Mesendoderm (in vitro differentiated cells): ENCODE data around the gene SOD2.

Experiments
- DNase-seq: peaks from one replicate; pipeline ENCODE4 v3.0.0; 2013
- H2AK5ac ChIP-seq: 2 replicates; pipeline ENCODE4 v1.6.1; 2013; ENCODE audit warnings: low read length, inconsistent platforms
- H2BK120ac ChIP-seq: 2 replicates; pipeline ENCODE4 v1.6.1; 2013; ENCODE audit warnings: low read depth, mild to moderate bottlenecking, low read length, moderate library complexity, mixed read lengths
- H2BK15ac ChIP-seq: replicated peaks from 2 replicates; pipeline ENCODE4 v1.6.1; 2013; ENCODE audit warnings: low read depth, mild to moderate bottlenecking, moderate library complexity
- H2BK5ac ChIP-seq: 2 replicates; pipeline ENCODE4 v1.6.1; 2013; ENCODE audit warnings: low read length, inconsistent platforms
- H3K18ac ChIP-seq: 2 replicates; pipeline ENCODE4 v1.6.1; 2013; ENCODE audit warnings: mild to moderate bottlenecking, low read length, mixed read lengths
- H3K23ac ChIP-seq: one replicate; pipeline ENCODE4 v1.6.1; 2013; ENCODE audit warnings: low read length
- H3K27ac ChIP-seq: 2 replicates; pipeline ENCODE4 v1.5.1; 2013; ENCODE audit warnings: low read depth, mild to moderate bottlenecking, inconsistent platforms, low read length, moderate library complexity
- H3K27me3 ChIP-seq: 2 replicates; pipeline ENCODE4 v1.6.1; 2013; ENCODE audit warnings: low read length, control low read depth, mild to moderate bottlenecking, inconsistent platforms; ENCODE audit not compliant: insufficient read depth, poor library complexity
- H3K36me3 ChIP-seq: 2 replicates; pipeline ENCODE4 v1.6.1; 2013; ENCODE audit warnings: low read length, inconsistent platforms; ENCODE audit not compliant: control insufficient read depth, insufficient read depth
- H3K4ac ChIP-seq: one replicate; pipeline ENCODE4 v1.6.1; 2013; ENCODE audit warnings: low read depth, mild to moderate bottlenecking, low read length, moderate library complexity
- H3K4me1 ChIP-seq: 2 replicates; pipeline ENCODE4 v1.6.1; 2013; ENCODE audit warnings: low read depth, low read length, inconsistent platforms; ENCODE audit not compliant: control insufficient read depth
- H3K4me2 ChIP-seq: 2 replicates; pipeline ENCODE4 v1.6.1; 2013; ENCODE audit warnings: low read length
- H3K4me3 ChIP-seq: 2 replicates; pipeline ENCODE4 v1.5.1; 2013; ENCODE audit warnings: mild to moderate bottlenecking, low read length
- H3K56ac ChIP-seq: one replicate; pipeline ENCODE4 v1.6.1; 2013; ENCODE audit warnings: low read length
- H3K79me1 ChIP-seq: 2 replicates; pipeline ENCODE4 v1.6.1; 2013; ENCODE audit warnings: low read length, inconsistent platforms
- H3K79me2 ChIP-seq: 2 replicates; pipeline ENCODE4 v1.6.1; 2013; ENCODE audit warnings: mild to moderate bottlenecking, low read length; ENCODE audit not compliant: control insufficient read depth, insufficient read depth
- H3K9ac ChIP-seq: 2 replicates; pipeline ENCODE4 v1.6.1; 2013; ENCODE audit warnings: low read length, inconsistent platforms
- H4K5ac ChIP-seq: one replicate; pipeline ENCODE4 v1.6.1; 2013; ENCODE audit warnings: low read length
- H4K8ac ChIP-seq: one replicate; pipeline ENCODE4 v1.6.1; 2013; ENCODE audit warnings: low read depth, mild to moderate bottlenecking, control low read depth, low read length, moderate library complexity
- WGBS: extraction: QIAGEN DNeasy Blood & Tissue Kit; methylation state at CpG from one replicate; pipeline ENCODE4 v1.1.7; 2013; ENCODE audit warnings: low lambda C conversion rate, missing lambda C conversion rate; ENCODE audit not compliant: insufficient coverage; ENCODE audit errors: extremely low coverage; 5-methylcytosine and 5-hydroxymethylcytosine counted together

Gene SOD2

DNA sequence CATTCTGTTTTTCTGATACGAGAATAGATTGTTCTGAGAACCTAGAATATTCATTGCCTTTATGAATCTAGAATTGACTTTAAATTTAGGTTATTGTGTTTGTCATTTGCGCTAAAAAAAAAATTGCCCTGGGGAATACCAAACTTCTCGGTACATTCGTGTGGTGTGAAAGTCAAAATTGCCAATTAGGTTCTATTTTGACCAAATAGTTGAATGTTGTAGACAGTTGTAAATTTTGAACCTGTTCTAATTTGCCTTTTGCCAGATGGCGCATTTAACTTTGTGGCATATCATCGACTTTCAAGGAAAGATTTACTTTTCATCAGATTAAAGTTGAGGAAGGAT is 37.3 kb upstream of the SOD2 start:
- Histone ChIP-seq H3K27ac (no peak overlapping the region), H2BK120ac (no peak overlapping the region), H3K36me3 (no peaks in the 10 kb centered on the region), H3K23ac (no peak overlapping the region), H3K4ac (no peak overlapping the region), H4K8ac (no peak overlapping the region), H3K4me2 (no peak overlapping the region), H3K4me3 (no peak overlapping the region), H4K5ac (no peak overlapping the region), H3K27me3 (no peaks in the 10 kb centered on the region), H2BK15ac (no peak overlapping the region), H3K9ac (no peak overlapping the region), H3K18ac (no peak overlapping the region), H3K4me1 (no peaks in the 10 kb centered on the region), H3K79me2 (peaks cover 79% of the 10 kb centered on the region), H2AK5ac (no peak overlapping the region), H2BK5ac (no peak overlapping the region), H3K56ac (no peak overlapping the region), H3K79me1 (peaks cover 2% of the 10 kb centered on the region)
- no peak for DNase-seq
- WGBS: no CpG with 5 or more reads among the region's 6 CpGs

- Histone ChIP-seq H3K27ac (no peak overlapping the region), H2AK5ac (no peak overlapping the region), H2BK5ac (no peak overlapping the region), H3K4me2 (peak overlapping the region; percentile 71), H3K4me3 (no peak overlapping the region), H3K56ac (peak overlapping the region; percentile 56), H4K5ac (no peak overlapping the region), H3K27me3 (no peaks in the 10 kb centered on the region), H3K9ac (peak overlapping the region; percentile 47), H2BK120ac (no peak overlapping the region), H3K18ac (no peak overlapping the region), H3K36me3 (no peaks in the 10 kb centered on the region), H3K79me1 (peaks cover 2% of the 10 kb centered on the region), H3K23ac (no peak overlapping the region), H3K4me1 (no peaks in the 10 kb centered on the region), H2BK15ac (no peak overlapping the region), H4K8ac (no peak overlapping the region), H3K4ac (no peak overlapping the region), H3K79me2 (peaks cover 79% of the 10 kb centered on the region)
- no CpG with 5 or more reads among the region's 4 CpGs for WGBS
- DNase-seq: peak; percentile 25
These were observed 36.7 kb upstream of the SOD2 start for GRCh38 chr6:159729598-159730331.

DNA sequence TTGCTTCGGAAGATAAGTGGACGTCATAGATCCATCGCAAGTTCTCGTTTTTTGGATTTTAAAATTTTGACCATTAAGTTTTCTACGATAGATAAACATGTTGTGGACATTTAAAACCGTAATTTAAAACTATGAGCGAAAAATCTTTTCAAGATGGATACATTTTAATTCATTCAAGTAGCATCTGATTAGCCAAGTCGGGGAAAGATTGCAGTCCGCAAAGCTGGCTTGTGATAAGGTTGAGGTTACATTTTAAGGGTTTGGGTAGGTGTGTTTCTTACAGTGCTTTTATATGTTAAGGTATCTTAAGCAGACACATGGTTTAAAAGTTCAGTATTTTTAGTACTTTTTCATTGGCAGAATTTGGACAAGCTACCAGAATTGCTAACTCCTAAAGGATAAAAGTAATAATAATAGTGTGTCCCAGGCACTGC is 35.5 kb upstream of the SOD2 start:
- no peak overlapping the region for H3K23ac ChIP-seq
- no peak overlapping the region for H3K27ac ChIP-seq
- H4K5ac ChIP-seq: no peak overlapping the region
- no peak overlapping the region for H4K8ac ChIP-seq
- whole genome bisulfite sequencing: no CpG with 5 or more reads among the region's 9 CpGs
- peak overlapping the region; percentile 47 for H3K56ac ChIP-seq
- H3K9ac ChIP-seq: peak overlapping the region; percentile 93
- no peak overlapping the region for H2BK15ac ChIP-seq
- H3K4me1 ChIP-seq: no peaks in the 10 kb centered on the region
- H3K4me2 ChIP-seq: peak overlapping the region; percentile 55
- peaks cover 72% of the 10 kb centered on the region for H3K79me2 ChIP-seq
- DNase-seq: peak; percentile 22
- H2AK5ac ChIP-seq: no peak overlapping the region
- no peak overlapping the region for H2BK5ac ChIP-seq
- H2BK120ac ChIP-seq: no peak overlapping the region
- no peaks in the 10 kb centered on the region for H3K36me3 ChIP-seq
- H3K4ac ChIP-seq: no peak overlapping the region
- H3K79me1 ChIP-seq: peaks cover 2% of the 10 kb centered on the region
- H3K18ac ChIP-seq: no peak overlapping the region
- peak overlapping the region; percentile 62 for H3K4me3 ChIP-seq
- no peaks in the 10 kb centered on the region for H3K27me3 ChIP-seq

GRCh38 chr6:159727717-159728445 is 34.8 kb upstream of the SOD2 start:
- DNase-seq: peak; percentile 70
- no peak overlapping the region for H3K4me2 ChIP-seq

DNA sequence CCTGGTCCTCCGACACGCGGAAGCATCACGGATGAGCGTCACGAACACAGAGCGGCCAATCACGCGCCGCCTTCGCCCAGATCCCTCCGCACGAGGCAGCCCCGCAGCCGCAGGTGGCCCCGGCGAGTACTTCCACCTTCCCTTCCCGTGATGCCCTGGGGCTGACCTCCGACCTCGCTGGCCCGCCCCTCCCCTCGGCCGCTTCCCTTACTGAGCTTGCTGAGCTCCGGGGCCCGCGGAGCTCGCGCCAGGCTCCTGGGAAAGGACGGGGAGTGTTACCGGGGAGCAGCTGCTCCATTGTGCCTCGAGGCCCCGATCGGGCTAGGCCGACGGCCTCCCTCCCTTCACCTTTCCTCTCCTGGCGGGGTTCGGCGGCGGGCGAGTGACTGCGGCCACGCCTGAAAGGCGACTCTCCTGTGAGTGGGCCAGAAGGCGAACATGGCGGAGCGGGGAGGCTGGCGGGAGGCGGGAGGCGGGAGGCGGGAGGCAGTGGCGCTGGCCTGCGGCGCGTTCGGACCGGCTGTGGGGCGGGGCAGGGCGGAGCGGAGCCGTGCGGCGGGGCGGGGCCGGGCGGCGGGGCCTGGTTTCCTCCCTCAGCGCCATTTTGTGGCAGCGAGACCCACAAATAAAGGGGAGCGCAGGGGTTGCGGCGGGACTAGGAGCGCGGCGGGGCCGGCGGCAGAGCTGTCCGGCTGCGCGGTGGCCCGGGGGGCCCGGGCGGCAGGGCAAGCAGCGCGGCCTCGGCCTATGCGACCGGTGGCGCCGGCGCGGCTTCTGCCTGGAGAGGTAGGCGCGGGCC is 34.1 kb upstream of the SOD2 start, which contains the start of gene WTAP:
Gene WTAP (plus strand): TSS at position 589 of the 799 bp plus-strand sequence. CDS start 8,760 bp downstream, outside the sequence.
- Histone ChIP-seq H4K5ac (no peak within 1 kb of the TSS), H3K27ac (peak within 1 kb of the TSS; percentile 99), H3K4me1 (no peaks in the 10 kb centered on the region), H4K8ac (peak within 1 kb of the TSS; percentile 98), H3K56ac (peak within 1 kb of the TSS; percentile 99), H2BK15ac (no peak within 1 kb of the TSS), H2AK5ac (no peak within 1 kb of the TSS), H2BK5ac (peak within 1 kb of the TSS; percentile 96), H3K4me2 (peak within 1 kb of the TSS; percentile 58), H3K36me3 (peaks cover 1% of the 10 kb centered on the region), H3K9ac (peak within 1 kb of the TSS; percentile 98), H3K18ac (peak within 1 kb of the TSS; percentile 99), H2BK120ac (peak within 1 kb of the TSS; percentile 30), H3K27me3 (no peaks in the 10 kb centered on the region), H3K4ac (peak within 1 kb of the TSS; percentile 95), H3K23ac (peak within 1 kb of the TSS; percentile 86), H3K79me1 (peaks cover 8% of the 10 kb centered on the region), H3K79me2 (peaks cover 65% of the 10 kb centered on the region), H3K4me3 (peak within 1 kb of the TSS; percentile 95)
- DNase-seq: peak; percentile 98
- no CpG with 5 or more reads among the region's 93 CpGs for WGBS

More at GRCh38 chr6:159727717-159728445, 34.8 kb upstream of the SOD2 start:
- peak overlapping the region; percentile 94 for H3K56ac ChIP-seq
- H3K4ac ChIP-seq: peak overlapping the region; percentile 95
- no peak overlapping the region for H4K5ac ChIP-seq
- peaks cover 1% of the 10 kb centered on the region for H3K36me3 ChIP-seq
- H3K4me1 ChIP-seq: no peaks in the 10 kb centered on the region
- peaks cover 6% of the 10 kb centered on the region for H3K79me1 ChIP-seq
- H3K27ac ChIP-seq: peak overlapping the region; percentile 98
- WGBS: no CpG with 5 or more reads among the region's 44 CpGs
- peak overlapping the region; percentile 98 for H4K8ac ChIP-seq
- H2AK5ac ChIP-seq: no peak overlapping the region
- H3K4me3 ChIP-seq: peak overlapping the region; percentile 95
- no peaks in the 10 kb centered on the region for H3K27me3 ChIP-seq
- peaks cover 71% of the 10 kb centered on the region for H3K79me2 ChIP-seq
- no peak overlapping the region for H2BK15ac ChIP-seq
- peak overlapping the region; percentile 26 for H2BK5ac ChIP-seq
- H2BK120ac ChIP-seq: peak overlapping the region; percentile 16
- H3K23ac ChIP-seq: peak overlapping the region; percentile 86
- peak overlapping the region; percentile 93 for H3K9ac ChIP-seq
- peak overlapping the region; percentile 99 for H3K18ac ChIP-seq
